ENCODE data around the gene ZNF606.

GRCh38 chr19:58014141-58014540 is 11.5 kb upstream of the ZNF606 start:
- TF ChIP-seq CTCF (conservative IDR thresholded peaks at IDR 0.05; ENCODE audit: low read depth in 2 of 2) (no peak), EZH2phosphoT487 (IDR thresholded peaks at IDR 0.05; ENCODE audit: unreplicated experiment) (no peak), POLR2AphosphoS5 (IDR thresholded peaks at IDR 0.05; ENCODE audit: low read depth) (no peak), EZH2 (IDR thresholded peaks at IDR 0.05; ENCODE audit: low read depth, unreplicated experiment) (no peak), REST (IDR thresholded peaks at IDR 0.05; ENCODE audit: unreplicated experiment) (no peak), JUNB (IDR thresholded peaks at IDR 0.05; ENCODE audit: unreplicated experiment) (no peak), ZNF331 (CRISPR knock-in tag; IDR thresholded peaks at IDR 0.05; ENCODE audit: low read depth) (no peak)

All from GM23338 (cell line).